Endothelial cell of umbilical vein (primary cell): ENCODE results near the gene PTP4A1. TPM values are rescaled to one million over a fixed set of nuclear protein-coding genes. Genes with fewer than 3 reads are reported as not detected.

Experiments
- BruUV-seq: library from RNA; stranded (reverse); fragments of 400-500 nt; replicated peaks from 2 replicates; lab custom pipeline; 2021; lab: Mats Ljungman, UMichigan
- CTCF ChIA-PET: fragments of 300-600, 350-600 bp; sonication (Branson Sonifier 250); formaldehyde crosslinking; loops from one replicate; lab custom pipeline; 2021; ENCODE audit warnings: antibody characterized with exemption, inconsistent platforms; lab: Charles Lee
- POLR2A ChIA-PET: fragments of 300-600, 350-600 bp; sonication (Branson Sonifier 250); formaldehyde crosslinking; loops from one replicate; lab custom pipeline; 2021; ENCODE audit warnings: antibody characterized with exemption, inconsistent platforms; lab: Charles Lee
- DNase-seq: peaks from one replicate; pipeline ENCODE4 v3.0.0-alpha.2; 2011; ENCODE audit warnings: low read depth, low spot score
- FAIRE-seq: peaks from 2 replicates; lab custom pipeline; 2011; peaks lifted over from hg19 to GRCh38; lab: Jason Lieb, UNC
- H2AFZ ChIP-seq: 2 replicates; pipeline ENCODE4 v1.6.0; 2012; ENCODE audit warnings: low read depth, low read length, control low read depth, inconsistent platforms
- H3K27ac ChIP-seq: 2 replicates; pipeline ENCODE4 v1.5.1; 2011; ENCODE audit warnings: low read depth, mild to moderate bottlenecking, control low read depth, low read length, moderate library complexity; ENCODE audit not compliant: insufficient read depth
- H3K27me3 ChIP-seq, 2 experiments: 2 replicates each; pipeline versions ENCODE4 v1.6.0 to v1.6.1; 2011; ENCODE audit warnings: low read length in 2 of 2, mixed read lengths in 1 of 2; ENCODE audit not compliant: control insufficient read depth in 2 of 2, insufficient read depth in 2 of 2
- H3K36me3 ChIP-seq, 2 experiments: 2 replicates in 1 of 2; 3 replicates in 1 of 2; pipeline ENCODE4 v1.5.1; 2011; ENCODE audit warnings: low read length in 2 of 2, mild to moderate bottlenecking in 1 of 2, moderate library complexity in 1 of 2; ENCODE audit not compliant: control insufficient read depth in 2 of 2, insufficient read depth in 2 of 2; ENCODE audit errors: extremely low read depth in 1 of 2
- H3K4me1 ChIP-seq: 3 replicates; pipeline ENCODE4 v1.5.1; 2011; ENCODE audit warnings: mild to moderate bottlenecking, low read length; ENCODE audit not compliant: control insufficient read depth, insufficient read depth; ENCODE audit errors: extremely low read depth
- H3K4me2 ChIP-seq: 2 replicates; pipeline ENCODE4 v1.6.1; 2011; ENCODE audit warnings: low read length, control low read depth, mixed read lengths; ENCODE audit not compliant: insufficient read depth
- H3K4me3 ChIP-seq, 3 experiments: fragments of 200-600 bp in 1 of 3; sonication (generic), shearing (Covaris generic) in 1 of 3; replicated peaks in 1 of 3; 2 replicates each; pipeline ENCODE4 v1.5.1; 2011 to 2016; ENCODE audit warnings: control low read depth in 3 of 3, low read length in 3 of 3, mild to moderate bottlenecking in 2 of 3, inconsistent platforms in 1 of 3, low read depth in 1 of 3, moderate library complexity in 1 of 3; ENCODE audit not compliant: insufficient read depth in 1 of 3
- H3K79me2 ChIP-seq: 2 replicates; pipeline ENCODE4 v1.6.0; 2012; ENCODE audit warnings: low read length, inconsistent platforms; ENCODE audit not compliant: control insufficient read depth, insufficient read depth
- H3K9ac ChIP-seq: replicated peaks from 2 replicates; pipeline ENCODE3; 2011; ENCODE audit warnings: low read length, control low read depth; ENCODE audit not compliant: insufficient read depth; ENCODE audit errors: extremely low read depth
- H3K9me1 ChIP-seq: replicated peaks from 3 replicates; pipeline ENCODE4 v1.6.0; 2011; ENCODE audit warnings: mild to moderate bottlenecking, low read length; ENCODE audit not compliant: control insufficient read depth, insufficient read depth; ENCODE audit errors: extremely low read depth
- H3K9me3 ChIP-seq: replicated peaks from 2 replicates; pipeline ENCODE4 v1.5.1; 2012; ENCODE audit warnings: low read length, inconsistent platforms; ENCODE audit not compliant: control insufficient read depth, insufficient read depth
- H4K20me1 ChIP-seq: replicated peaks from 2 replicates; pipeline ENCODE3; 2011; ENCODE audit warnings: mild to moderate bottlenecking, low read length; ENCODE audit not compliant: control insufficient read depth, insufficient read depth; ENCODE audit errors: extremely low read depth
- CTCF ChIP-seq, 2 donors: IDR thresholded peaks; 1 replicate in 1 of 2; 2 replicates in 1 of 2; pipeline ENCODE4 v1.5.1; 2011; ENCODE audit warnings: low read length in 2 of 2, mild to moderate bottlenecking in 2 of 2, moderate library complexity in 2 of 2, control low read depth in 1 of 2, inconsistent platforms in 1 of 2, low read depth in 1 of 2; ENCODE audit not compliant: insufficient read depth in 1 of 2; ENCODE audit errors: extremely low read depth in 1 of 2
- EZH2 ChIP-seq: IDR thresholded peaks from 2 replicates; pipeline ENCODE4 v1.6.1; 2012; ENCODE audit warnings: borderline replicate concordance, low read depth, mild to moderate bottlenecking, moderate library complexity, low read length, inconsistent platforms; ENCODE audit not compliant: severe bottlenecking
- FOS ChIP-seq: IDR thresholded peaks from 2 replicates; pipeline ENCODE4 v1.6.1; 2011; ENCODE audit warnings: mild to moderate bottlenecking, low read length, moderate library complexity, borderline replicate concordance; ENCODE audit not compliant: insufficient read depth
- GATA2 ChIP-seq: IDR thresholded peaks from 2 replicates; pipeline ENCODE4 v1.7.0; 2011; ENCODE audit warnings: low read depth, mild to moderate bottlenecking, moderate library complexity, mixed read lengths, low read length; ENCODE audit not compliant: insufficient read length, insufficient read depth
- JUN ChIP-seq: IDR thresholded peaks from 2 replicates; pipeline ENCODE4 v1.6.1; 2011; ENCODE audit warnings: borderline replicate concordance, low read depth; ENCODE audit not compliant: insufficient read length, insufficient read depth
- MYC ChIP-seq: IDR thresholded peaks from one replicate; pipeline ENCODE4 v1.6.1; 2011; ENCODE audit warnings: mild to moderate bottlenecking, low read depth, low read length
- POLR2A ChIP-seq: IDR thresholded peaks from 2 replicates; pipeline ENCODE4 v1.6.1; 2012; ENCODE audit warnings: low read depth, mild to moderate bottlenecking, control low read depth, low read length
- POLR2AphosphoS5 ChIP-seq: IDR thresholded peaks from 2 replicates; pipeline ENCODE4 v1.6.1; 2012; ENCODE audit warnings: low read depth, mild to moderate bottlenecking, control low read depth, low read length, moderate library complexity; ENCODE audit not compliant: insufficient read depth
- dilution Hi-C: fragments of 300-500 bp; cut with MboI; formaldehyde crosslinking; loops from one replicate; pipeline ENCODE4 v1.15.0; 2019; ENCODE audit warnings: low sequenced_read_pairs; ENCODE audit not compliant: extremely low pct_ligation_motif_present
- intact Hi-C: fragments of 100-400 bp; cut with micrococcal nuclease; formaldehyde crosslinking; loops from one replicate; pipeline ENCODE4 v1.10.0; 2022
- polyA plus RNA-seq, 4 experiments: library from polyadenylated mRNA; depleted of rRNA in 3 of 4; stranded (reverse) in 3 of 4; unstranded in 1 of 4; fragments of >200 nt; gene quantifications; 2 replicates each; pipeline versions ENCODE4 v1.2.1 to v1.2.3, GENCODE V29; 2011 to 2012; ENCODE audit warnings: missing spikeins in 1 of 4
- total RNA-seq: library from RNA; stranded (reverse); gene quantifications from 2 replicates; pipeline ENCODE4 v1.2.3, GENCODE V29; 2021
- TF ChIP-seq, protein P1 (sequence below): IDR thresholded peaks from 2 replicates; pipeline ENCODE4 v1.6.1; 2011; ENCODE audit not compliant: insufficient read depth, insufficient read length

PTP4A1 gene
- total and polyA plus RNA-seq, 2 donors (not counting 3 experiments of a cell fraction or from before 2014, with no cell fraction given), result 10.8 to 58.4 TPM

DNA sequence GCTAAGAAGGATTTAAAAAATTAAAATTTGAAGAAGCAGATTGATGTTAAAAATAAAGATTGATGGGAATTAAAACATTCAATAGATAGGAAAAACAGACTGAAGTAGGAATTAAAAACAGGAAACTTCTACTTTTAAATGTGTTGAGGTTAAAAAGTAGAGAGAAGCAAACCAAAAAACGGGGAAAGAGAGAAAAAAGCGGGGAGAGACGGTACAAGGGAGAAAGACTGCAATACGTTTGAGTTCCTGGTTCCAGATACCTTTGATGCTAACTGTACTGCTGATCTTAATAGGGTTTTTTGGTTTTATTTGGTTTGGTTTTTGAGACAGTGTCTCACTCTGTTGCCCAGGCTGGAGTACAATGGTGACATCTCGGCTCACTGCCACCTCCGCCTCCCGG is 27.0 kb downstream of the PTP4A1 start:
- H3K27me3 ChIP-seq, result peaks cover 0 to 2% of the 10 kb centered on the region in 2 experiments
- no peak overlapping the region for H3K27ac ChIP-seq
- ChIA-PET CTCF (interaction anchor here (1.0 to 4.9 kb wide), 28 partner anchors 8 to 218 kb away, joined by 3 to 94 read pairs (median 7); partner anchors contain the start of gene PHF3), POLR2A (no interaction called here)
- peaks cover 2% of the 10 kb centered on the region for H3K4me1 ChIP-seq
- BruUV-seq, result no TSS peak
- no peak overlapping the region for H3K4me3 ChIP-seq
- intact Hi-C loops (loop anchor here (2.0 kb wide), 1 partner anchor 36 kb away; the partner anchor contains the start of gene PHF3), dilution Hi-C loops (no loop called here)
- H3K9me1 ChIP-seq, result no peaks in the 10 kb centered on the region
- H2AFZ ChIP-seq, result no peak overlapping the region
- no peak overlapping the region for H3K4me2 ChIP-seq
- no peak overlapping the region for H3K9ac ChIP-seq
- no peak for DNase-seq
- no peaks in the 10 kb centered on the region for H4K20me1 ChIP-seq
- H3K36me3 ChIP-seq, result no peaks in the 10 kb centered on the region
- no peak for FAIRE-seq
- TF ChIP-seq POLR2AphosphoS5 (no peak), GATA2 (no peak), EZH2 (no peak), CTCF (IDR thresholded peaks at IDR 0.05; ENCODE audit: extremely low read depth in 1 of 2, insufficient read depth in 1 of 2, low read depth in 1 of 2, low read length in 2 of 2) (no peak), POLR2A (no peak), JUN (no peak), MYC (no peak), FOS (no peak)
- TF ChIP-seq, protein P1, sequence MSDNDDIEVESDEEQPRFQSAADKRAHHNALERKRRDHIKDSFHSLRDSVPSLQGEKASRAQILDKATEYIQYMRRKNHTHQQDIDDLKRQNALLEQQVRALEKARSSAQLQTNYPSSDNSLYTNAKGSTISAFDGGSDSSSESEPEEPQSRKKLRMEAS, result no peak
- H3K9me3 ChIP-seq, result no peaks in the 10 kb centered on the region
- no peaks in the 10 kb centered on the region for H3K79me2 ChIP-seq
